Hematopoietic multipotent progenitor cell treated with erythropoietin and hydrocortisone succinate and interleukin-3 and kit ligand, for 15 days (in vitro differentiated cells): ENCODE results near the gene SNCG.
A peak's percentile ranks its signal among the peaks of the same experiment; 100 is the strongest.
"Not testable (repeated sequence)": the region's sequence is repeated elsewhere in the genome, so short reads cannot be mapped to it uniquely, and the experiment has no call there.

Experiments
- DNase-seq: peaks from one replicate; pipeline ENCODE4 v3.0.0-alpha.2; 2015; ENCODE audit warnings: low spot score

The SNCG gene

GRCh38 chr10:86945361-86946212 is 12.8 kb upstream of the SNCG start:
- DNase-seq: no peak

GRCh38 chr10:86946213-86947155 is 11.9 kb upstream of the SNCG start:
- no peak for DNase-seq

GRCh38 chr10:86947806-86948205 is 10.6 kb upstream of the SNCG start:
- not testable (repeated sequence) for DNase-seq

- DNase-seq: no peak
Observed at GRCh38 chr10:86950349-86950748, 8.1 kb upstream of the SNCG start.

- DNase-seq: no peak
Observed at GRCh38 chr10:86951184-86951761, 7.1 kb upstream of the SNCG start.

GRCh38 chr10:86952106-86952505 is 6.3 kb upstream of the SNCG start:
- DNase-seq: no peak

GRCh38 chr10:86952697-86953096 is 5.7 kb upstream of the SNCG start:
- DNase-seq: not testable (repeated sequence)

GRCh38 chr10:86953747-86954680 is 4.4 kb upstream of the SNCG start:
- no peak for DNase-seq

- DNase-seq: no peak
Observed at GRCh38 chr10:86954681-86955500, 3.5 kb upstream of the SNCG start.

GRCh38 chr10:86955501-86956194 is 2.8 kb upstream of the SNCG start:
- DNase-seq: no peak

- DNase-seq: no peak
Observed at GRCh38 chr10:86956195-86956847, 2.1 kb upstream of the SNCG start.

- no peak for DNase-seq
Observed at GRCh38 chr10:86956848-86957448, 1.5 kb upstream of the SNCG start.

- no peak for DNase-seq
Observed at GRCh38 chr10:86957471-86958115, 806 bp upstream of the SNCG start, which contains the start of gene MMRN2. MMRN2 (minus strand) TSS chr10:86957615; CDS start chr10:86957541, 74 bp downstream.

- DNase-seq: no peak
Observed at GRCh38 chr10:86958901-86959736, 720 bp downstream of the SNCG start.

GRCh38 chr10:86959737-86960002 is 1.3 kb downstream of the SNCG start:
- DNase-seq: no peak

GRCh38 chr10:86960003-86960862 is 1.8 kb downstream of the SNCG start:
- peak; percentile 38 for DNase-seq
